Peyer's patch (tissue), 4 donors: Measurements from ENCODE around the gene CCL23. TPM values are rescaled to one million over a fixed set of nuclear protein-coding genes. Genes with fewer than 3 reads are reported as not detected.
"Not testable (repeated sequence)": the region's sequence is repeated elsewhere in the genome, so short reads cannot be mapped to it uniquely, and the experiment has no call there.

Experiments used
- DNase-seq, 3 donors: peaks; one replicate each; pipeline ENCODE4 v3.0.0-alpha.2; 2017 to 2019
- H3K27ac ChIP-seq, 4 donors: fragments of 200-600 bp; sonication (generic); one replicate each; pipeline ENCODE4 v1.5.1; 2016 to 2019
- H3K27me3 ChIP-seq, 2 donors: fragments of 200-600 bp; sonication (generic); one replicate each; pipeline ENCODE4 v1.5.1; 2019
- H3K36me3 ChIP-seq, 3 donors: fragments of 200-600 bp; sonication (generic); one replicate each; pipeline ENCODE4 v1.5.1; 2016 to 2019
- H3K4me1 ChIP-seq, 4 donors: fragments of 200-600 bp; sonication (generic); one replicate each; pipeline ENCODE4 v1.5.1; 2016 to 2019
- H3K4me3 ChIP-seq, 4 donors: fragments of 200-600 bp; sonication (generic); 1 replicate in 3 of 4; 2 replicates in 1 of 4; pipeline ENCODE4 v1.5.1; 2016 to 2019; ENCODE audit warnings: mild to moderate bottlenecking in 1 of 4
- H3K9me3 ChIP-seq, 4 donors: fragments of 200-600 bp; sonication (generic); one replicate each; pipeline ENCODE4 v1.5.1; 2016 to 2019; ENCODE audit warnings: mild to moderate bottlenecking in 1 of 4
- CTCF ChIP-seq, 6 experiments: fragments of 450-650 bp in 4 of 6; fragments of 200-600 bp in 2 of 6; sonication (generic) in 1 of 6; IDR thresholded peaks; one replicate each; pipeline ENCODE4 v1.5.1; 2017 to 2019; ENCODE audit warnings: antibody characterized with exemption in 6 of 6, mild to moderate bottlenecking in 3 of 6, moderate library complexity in 1 of 6
- POLR2A ChIP-seq, 2 donors: fragments of 450-650 bp; IDR thresholded peaks; one replicate each; pipeline ENCODE4 v1.5.1; 2017; ENCODE audit warnings: antibody characterized with exemption in 2 of 2, mild to moderate bottlenecking in 2 of 2, moderate library complexity in 2 of 2
- total RNA-seq, 4 donors: library from RNA; depleted of rRNA; stranded (reverse); fragments of >200 nt; gene quantifications; one replicate each; pipeline ENCODE4 v1.1.0, GENCODE V29; 2016

The CCL23 gene
- total RNA-seq, 4 donors from 2014 or later: 3.6 TPM; not detected in 3

GRCh38 chr17:35998018-35998545 is 19.7 kb downstream of the CCL23 start:
- TF ChIP-seq POLR2A (IDR thresholded peaks at IDR 0.05): no peak
- no peak for TF ChIP-seq CTCF (IDR thresholded peaks at IDR 0.05)
- no peak overlapping the region for H3K27ac ChIP-seq
- H3K36me3 ChIP-seq: peaks cover 0 to 9% (median 0%) of the 10 kb centered on the region in 3 donors
- H3K27me3 ChIP-seq: no peaks in the 10 kb centered on the region
- DNase-seq: no peak
- H3K9me3 ChIP-seq: no peaks in the 10 kb centered on the region
- H3K4me1 ChIP-seq: peaks cover 0 to 11% (median 0%) of the 10 kb centered on the region in 4 donors
- no peak overlapping the region for H3K4me3 ChIP-seq

DNA sequence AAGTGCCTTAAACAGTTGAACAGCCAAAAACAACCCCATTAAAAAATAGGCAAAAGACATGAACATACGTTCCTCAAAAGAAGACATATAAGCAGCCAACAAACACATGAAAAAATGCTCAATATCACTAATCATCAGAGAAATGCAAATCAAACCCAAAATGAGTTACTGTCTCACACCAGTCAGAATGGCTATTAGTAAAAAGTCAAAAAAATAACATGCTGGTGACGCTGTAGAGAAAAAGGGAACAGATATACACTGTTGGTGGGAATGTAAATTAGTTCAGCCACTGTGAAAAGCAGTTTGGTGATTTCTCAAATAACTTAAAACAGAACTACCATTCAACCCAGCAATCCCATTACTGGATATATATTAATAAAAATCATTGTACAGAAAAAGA is 22.4 kb downstream of the CCL23 start:
- H3K4me3 ChIP-seq, H3K27me3 ChIP-seq, DNase-seq, H3K9me3 ChIP-seq, H3K27ac ChIP-seq, H3K4me1 ChIP-seq: not testable (repeated sequence)
- H3K36me3 ChIP-seq: peaks cover 0 to 18% (median 0%) of the 10 kb centered on the region in 3 donors

DNA sequence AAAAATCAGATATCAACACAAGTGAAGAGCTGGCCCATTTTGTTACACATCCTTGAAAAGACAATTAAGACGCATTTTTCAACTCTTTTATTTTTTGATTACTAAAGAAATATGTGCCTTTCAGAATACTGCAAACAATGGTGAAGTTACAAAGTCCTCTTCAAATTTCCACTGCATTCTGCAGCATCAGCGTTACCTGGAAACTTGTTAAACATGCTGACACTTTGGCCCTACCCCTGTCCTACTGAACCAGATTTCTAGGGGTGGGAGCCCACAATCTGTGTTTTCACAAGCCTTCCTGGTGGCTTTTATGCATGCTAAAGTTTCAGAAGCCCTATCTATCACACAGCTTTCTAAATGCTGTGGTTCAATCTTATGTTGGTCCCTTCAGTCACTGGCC is 26.7 kb downstream of the CCL23 start:
- H3K9me3 ChIP-seq: no peaks in the 10 kb centered on the region
- H3K36me3 ChIP-seq: peaks cover 0 to 15% (median 0%) of the 10 kb centered on the region in 3 donors
- no peak for TF ChIP-seq POLR2A (IDR thresholded peaks at IDR 0.05)
- no peak for TF ChIP-seq CTCF (IDR thresholded peaks at IDR 0.05)
- H3K27me3 ChIP-seq: no peaks in the 10 kb centered on the region
- H3K4me3 ChIP-seq: no peak overlapping the region
- H3K27ac ChIP-seq: no peak overlapping the region
- no peaks in the 10 kb centered on the region for H3K4me1 ChIP-seq
- DNase-seq: peak in 1 of 3 donors; percentile 29

GRCh38 chr17:35988164-35988563 is 29.6 kb downstream of the CCL23 start:
- Histone ChIP-seq H3K27ac (no peak overlapping the region), H3K36me3 (peaks cover 0 to 15% (median 0%) of the 10 kb centered on the region in 3 donors), H3K9me3 (no peaks in the 10 kb centered on the region), H3K4me3 (no peak overlapping the region), H3K27me3 (no peaks in the 10 kb centered on the region), H3K4me1 (no peaks in the 10 kb centered on the region)
- DNase-seq: no peak
- TF ChIP-seq POLR2A (IDR thresholded peaks at IDR 0.05): no peak
- TF ChIP-seq CTCF (IDR thresholded peaks at IDR 0.05): no peak

- Histone ChIP-seq H3K27ac (peak within 1 kb of the TSS in 1 of 4 donors; percentile 3), H3K4me1 (no peaks in the 10 kb centered on the region), H3K4me3 (no peak within 1 kb of the TSS), H3K36me3 (peaks cover 0 to 5% (median 0%) of the 10 kb centered on the region in 3 donors), H3K9me3 (no peaks in the 10 kb centered on the region), H3K27me3 (no peaks in the 10 kb centered on the region)
- DNase-seq: no peak
- TF ChIP-seq CTCF (IDR thresholded peaks at IDR 0.05) (no peak), POLR2A (IDR thresholded peaks at IDR 0.05) (no peak)
These were observed 31.1 kb downstream of the CCL23 start, which contains the start of gene CCL14 for GRCh38 chr17:35986643-35987042. Gene CCL14, minus strand, starts transcription at chr17:35986729. Its CDS starts 80 bp downstream, at chr17:35986649.

- no peaks in the 10 kb centered on the region for H3K9me3 ChIP-seq
- TF ChIP-seq CTCF (IDR thresholded peaks at IDR 0.05) (no peak), POLR2A (IDR thresholded peaks at IDR 0.05) (no peak)
- no peak for DNase-seq
- H3K27ac ChIP-seq: no peak overlapping the region
- no peak overlapping the region for H3K4me3 ChIP-seq
- H3K27me3 ChIP-seq: no peaks in the 10 kb centered on the region
- peaks cover 0 to 5% (median 0%) of the 10 kb centered on the region in 3 donors for H3K36me3 ChIP-seq
- no peaks in the 10 kb centered on the region for H3K4me1 ChIP-seq
These were observed 33.6 kb downstream of the CCL23 start for GRCh38 chr17:35984140-35984539.
